Keratinocyte (primary cell): Measurements from ENCODE around the gene PIK3CD. TPM values are rescaled to one million over a fixed set of nuclear protein-coding genes. Genes with fewer than 3 reads are reported as not detected.

ENCODE experiments used
- DNase-seq: peaks from one replicate; pipeline ENCODE4 v3.0.0-alpha.2; 2011; ENCODE audit warnings: low read depth, missing footprints, low spot score
- FAIRE-seq: peaks from 2 replicates; lab custom pipeline; 2011; peaks lifted over from hg19 to GRCh38; lab: Jason Lieb, UNC
- H2AFZ ChIP-seq: 2 replicates; pipeline ENCODE4 v1.6.0; 2012; ENCODE audit warnings: low read length, control low read depth, inconsistent platforms; ENCODE audit not compliant: control insufficient read depth
- H3K27ac ChIP-seq: 2 replicates; pipeline ENCODE4 v1.5.1; 2011; ENCODE audit warnings: low read length; ENCODE audit not compliant: control insufficient read depth, insufficient read depth
- H3K27me3 ChIP-seq: 3 replicates; pipeline ENCODE4 v1.6.0; 2011; ENCODE audit warnings: low read length; ENCODE audit not compliant: control insufficient read depth, insufficient read depth; ENCODE audit errors: extremely low read depth
- H3K36me3 ChIP-seq, 2 experiments: 2 replicates in 1 of 2; 3 replicates in 1 of 2; pipeline ENCODE4 v1.5.1; 2011; ENCODE audit warnings: low read length in 2 of 2, mild to moderate bottlenecking in 1 of 2; ENCODE audit not compliant: control insufficient read depth in 2 of 2, insufficient read depth in 2 of 2; ENCODE audit errors: extremely low read depth in 1 of 2
- H3K4me1 ChIP-seq: 3 replicates; pipeline ENCODE4 v1.5.1; 2011; ENCODE audit warnings: low read length; ENCODE audit not compliant: control insufficient read depth, insufficient read depth; ENCODE audit errors: extremely low read depth
- H3K4me2 ChIP-seq: 3 replicates; pipeline ENCODE4 v1.6.0; 2011; ENCODE audit warnings: low read depth, low read length; ENCODE audit not compliant: control insufficient read depth, insufficient read depth; ENCODE audit errors: extremely low read depth
- H3K4me3 ChIP-seq, 3 experiments: fragments of 200-600 bp in 1 of 3; sonication (generic) in 1 of 3; 2 replicates in 2 of 3; 3 replicates in 1 of 3; pipeline ENCODE4 v1.5.1; 2011 to 2016; ENCODE audit warnings: low read length in 3 of 3, mild to moderate bottlenecking in 3 of 3, control low read depth in 2 of 3, inconsistent platforms in 1 of 3, low read depth in 1 of 3, mixed read lengths in 1 of 3, mixed run types in 1 of 3, moderate library complexity in 1 of 3; ENCODE audit not compliant: control insufficient read depth in 2 of 3, insufficient read depth in 2 of 3; ENCODE audit errors: extremely low read depth in 1 of 3
- H3K79me2 ChIP-seq: 2 replicates; pipeline ENCODE4 v1.6.0; 2012; ENCODE audit warnings: low read length; ENCODE audit not compliant: control insufficient read depth, insufficient read depth
- H3K9ac ChIP-seq: 3 replicates; pipeline ENCODE4 v1.6.0; 2011; ENCODE audit warnings: low read length; ENCODE audit not compliant: control insufficient read depth, insufficient read depth; ENCODE audit errors: extremely low read depth
- H3K9me1 ChIP-seq: 3 replicates; pipeline ENCODE4 v1.6.0; 2011; ENCODE audit warnings: low read length; ENCODE audit not compliant: control insufficient read depth, insufficient read depth; ENCODE audit errors: extremely low read depth
- H3K9me3 ChIP-seq: 2 replicates; pipeline ENCODE4 v1.5.1; 2012; ENCODE audit warnings: low read depth, low read length; ENCODE audit not compliant: control insufficient read depth
- H4K20me1 ChIP-seq: 3 replicates; pipeline ENCODE4 v1.6.0; 2011; ENCODE audit warnings: low read length; ENCODE audit not compliant: control insufficient read depth, insufficient read depth; ENCODE audit errors: extremely low read depth
- EZH2 ChIP-seq: IDR thresholded peaks from one replicate; pipeline ENCODE4 v1.6.1; 2012; ENCODE audit warnings: inconsistent platforms, mild to moderate bottlenecking, low read length, moderate library complexity
- dilution Hi-C: fragments of 300-500 bp; cut with MboI; formaldehyde crosslinking; loops from one replicate; pipeline ENCODE4 v1.7.0; 2020; ENCODE audit warnings: low sequenced_read_pairs; ENCODE audit not compliant: extremely low pct_ligation_motif_present
- polyA plus RNA-seq, 5 experiments: library from polyadenylated mRNA; depleted of rRNA in 3 of 5; stranded (reverse) in 3 of 5; stranded (forward) in 1 of 5; unstranded in 1 of 5; fragments of >200 nt; gene quantifications; 1 replicate in 1 of 5; 2 replicates in 3 of 5; 3 replicates in 1 of 5; pipeline versions ENCODE4 v1.2.1 to v1.2.3, GENCODE V29; 2011 to 2012; ENCODE audit warnings: missing spikeins in 2 of 5, low read depth in 1 of 5, low replicate concordance in 1 of 5
- TF ChIP-seq, protein P1 (sequence below), 3 experiments: IDR thresholded peaks in 1 of 3; conservative IDR thresholded peaks in 1 of 3; optimal IDR thresholded peaks in 1 of 3; 2 replicates in 2 of 3; 3 replicates in 1 of 3; pipeline versions ENCODE3 to v1.5.1; 2011; ENCODE audit warnings: low read length in 3 of 3, mild to moderate bottlenecking in 3 of 3, moderate library complexity in 2 of 3, control low read depth in 1 of 3, inconsistent platforms in 1 of 3; ENCODE audit not compliant: insufficient read depth in 2 of 3; ENCODE audit errors: extremely low read depth in 1 of 3

PIK3CD gene
- polyA plus RNA-seq, 1 donor (not counting 4 experiments of a cell fraction or from before 2014, with no cell fraction given): 7.8 TPM

DNA sequence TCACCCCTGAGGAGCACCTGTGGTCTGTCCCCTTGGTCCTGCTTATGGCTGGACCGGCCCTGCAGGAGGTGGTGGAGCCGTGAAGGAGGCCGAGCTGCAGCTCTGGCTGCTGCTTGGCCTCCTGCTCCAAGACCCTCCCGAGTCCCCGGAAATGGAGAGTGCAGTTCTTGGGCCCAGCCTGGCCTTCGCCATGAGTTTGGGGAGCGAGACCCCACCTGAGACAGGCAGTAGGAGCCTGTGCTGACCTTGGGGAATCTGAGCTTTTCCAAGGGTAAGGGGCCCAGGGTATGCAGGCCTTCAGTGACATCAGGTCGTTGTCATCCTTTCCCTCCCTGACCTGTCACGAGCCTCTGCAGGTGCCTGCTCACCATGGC is 48.8 kb upstream of the PIK3CD start:
- H3K27ac ChIP-seq: no peak overlapping the region
- no peak overlapping the region for H3K4me2 ChIP-seq
- H3K36me3 ChIP-seq: peaks cover 14 to 19% of the 10 kb centered on the region in 2 experiments
- no peak overlapping the region for H2AFZ ChIP-seq
- H3K27me3 ChIP-seq: no peaks in the 10 kb centered on the region
- H3K9ac ChIP-seq: no peak overlapping the region
- dilution Hi-C loops: no loop called here
- no peak for FAIRE-seq
- TF ChIP-seq, protein P1, sequence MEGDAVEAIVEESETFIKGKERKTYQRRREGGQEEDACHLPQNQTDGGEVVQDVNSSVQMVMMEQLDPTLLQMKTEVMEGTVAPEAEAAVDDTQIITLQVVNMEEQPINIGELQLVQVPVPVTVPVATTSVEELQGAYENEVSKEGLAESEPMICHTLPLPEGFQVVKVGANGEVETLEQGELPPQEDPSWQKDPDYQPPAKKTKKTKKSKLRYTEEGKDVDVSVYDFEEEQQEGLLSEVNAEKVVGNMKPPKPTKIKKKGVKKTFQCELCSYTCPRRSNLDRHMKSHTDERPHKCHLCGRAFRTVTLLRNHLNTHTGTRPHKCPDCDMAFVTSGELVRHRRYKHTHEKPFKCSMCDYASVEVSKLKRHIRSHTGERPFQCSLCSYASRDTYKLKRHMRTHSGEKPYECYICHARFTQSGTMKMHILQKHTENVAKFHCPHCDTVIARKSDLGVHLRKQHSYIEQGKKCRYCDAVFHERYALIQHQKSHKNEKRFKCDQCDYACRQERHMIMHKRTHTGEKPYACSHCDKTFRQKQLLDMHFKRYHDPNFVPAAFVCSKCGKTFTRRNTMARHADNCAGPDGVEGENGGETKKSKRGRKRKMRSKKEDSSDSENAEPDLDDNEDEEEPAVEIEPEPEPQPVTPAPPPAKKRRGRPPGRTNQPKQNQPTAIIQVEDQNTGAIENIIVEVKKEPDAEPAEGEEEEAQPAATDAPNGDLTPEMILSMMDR (optimal IDR thresholded peaks at IDR 0.05 in 1 of 3, IDR thresholded peaks at IDR 0.05 in 1 of 3, conservative IDR thresholded peaks at IDR 0.05 in 1 of 3; ENCODE audit: extremely low read depth in 1 of 3, insufficient read depth in 2 of 3, low read length in 3 of 3): no peak
- no peak for TF ChIP-seq EZH2
- no peaks in the 10 kb centered on the region for H3K79me2 ChIP-seq
- no peaks in the 10 kb centered on the region for H3K4me1 ChIP-seq
- no peak for DNase-seq
- no peak overlapping the region for H3K4me3 ChIP-seq
- H4K20me1 ChIP-seq: no peaks in the 10 kb centered on the region
- no peaks in the 10 kb centered on the region for H3K9me1 ChIP-seq
- no peaks in the 10 kb centered on the region for H3K9me3 ChIP-seq

GRCh38 chr1:9603307-9603706 is 48.2 kb upstream of the PIK3CD start:
- Histone ChIP-seq H2AFZ (no peak overlapping the region), H3K4me2 (no peak overlapping the region), H3K9ac (no peak overlapping the region), H3K9me1 (no peaks in the 10 kb centered on the region), H3K79me2 (no peaks in the 10 kb centered on the region), H4K20me1 (no peaks in the 10 kb centered on the region), H3K27me3 (no peaks in the 10 kb centered on the region), H3K36me3 (peaks cover 16 to 18% of the 10 kb centered on the region in 2 experiments), H3K4me3 (no peak overlapping the region), H3K4me1 (no peaks in the 10 kb centered on the region), H3K27ac (no peak overlapping the region), H3K9me3 (no peaks in the 10 kb centered on the region)
- FAIRE-seq (no peak), DNase-seq (no peak)
- TF ChIP-seq EZH2: no peak
- TF ChIP-seq, protein P1 (optimal IDR thresholded peaks at IDR 0.05 in 1 of 3, IDR thresholded peaks at IDR 0.05 in 1 of 3, conservative IDR thresholded peaks at IDR 0.05 in 1 of 3; ENCODE audit: extremely low read depth in 1 of 3, insufficient read depth in 2 of 3, low read length in 3 of 3): no peak
- dilution Hi-C loops: no loop called here
